Keratinocyte (primary cell): ENCODE measurements around the gene FLII. TPM values are rescaled to one million over a fixed set of nuclear protein-coding genes. Genes with fewer than 3 reads are reported as not detected.
A peak's percentile ranks its signal among the peaks of the same experiment; 100 is the strongest.

Experiments used
- DNase-seq: peaks from one replicate; pipeline ENCODE4 v3.0.0-alpha.2; 2011; ENCODE audit warnings: low read depth, missing footprints, low spot score
- FAIRE-seq: peaks from 2 replicates; lab custom pipeline; 2011; peaks lifted over from hg19 to GRCh38; lab: Jason Lieb, UNC
- H2AFZ ChIP-seq: 2 replicates; pipeline ENCODE4 v1.6.0; 2012; ENCODE audit warnings: low read length, control low read depth, inconsistent platforms; ENCODE audit not compliant: control insufficient read depth
- H3K27ac ChIP-seq: 2 replicates; pipeline ENCODE4 v1.5.1; 2011; ENCODE audit warnings: low read length; ENCODE audit not compliant: control insufficient read depth, insufficient read depth
- H3K27me3 ChIP-seq: 3 replicates; pipeline ENCODE4 v1.6.0; 2011; ENCODE audit warnings: low read length; ENCODE audit not compliant: control insufficient read depth, insufficient read depth; ENCODE audit errors: extremely low read depth
- H3K36me3 ChIP-seq, 2 experiments: 2 replicates in 1 of 2; 3 replicates in 1 of 2; pipeline ENCODE4 v1.5.1; 2011; ENCODE audit warnings: low read length in 2 of 2, mild to moderate bottlenecking in 1 of 2; ENCODE audit not compliant: control insufficient read depth in 2 of 2, insufficient read depth in 2 of 2; ENCODE audit errors: extremely low read depth in 1 of 2
- H3K4me1 ChIP-seq: 3 replicates; pipeline ENCODE4 v1.5.1; 2011; ENCODE audit warnings: low read length; ENCODE audit not compliant: control insufficient read depth, insufficient read depth; ENCODE audit errors: extremely low read depth
- H3K4me2 ChIP-seq: 3 replicates; pipeline ENCODE4 v1.6.0; 2011; ENCODE audit warnings: low read depth, low read length; ENCODE audit not compliant: control insufficient read depth, insufficient read depth; ENCODE audit errors: extremely low read depth
- H3K4me3 ChIP-seq, 3 experiments: fragments of 200-600 bp in 1 of 3; sonication (generic) in 1 of 3; 2 replicates in 2 of 3; 3 replicates in 1 of 3; pipeline ENCODE4 v1.5.1; 2011 to 2016; ENCODE audit warnings: low read length in 3 of 3, mild to moderate bottlenecking in 3 of 3, control low read depth in 2 of 3, inconsistent platforms in 1 of 3, low read depth in 1 of 3, mixed read lengths in 1 of 3, mixed run types in 1 of 3, moderate library complexity in 1 of 3; ENCODE audit not compliant: control insufficient read depth in 2 of 3, insufficient read depth in 2 of 3; ENCODE audit errors: extremely low read depth in 1 of 3
- H3K79me2 ChIP-seq: 2 replicates; pipeline ENCODE4 v1.6.0; 2012; ENCODE audit warnings: low read length; ENCODE audit not compliant: control insufficient read depth, insufficient read depth
- H3K9ac ChIP-seq: 3 replicates; pipeline ENCODE4 v1.6.0; 2011; ENCODE audit warnings: low read length; ENCODE audit not compliant: control insufficient read depth, insufficient read depth; ENCODE audit errors: extremely low read depth
- H3K9me1 ChIP-seq: 3 replicates; pipeline ENCODE4 v1.6.0; 2011; ENCODE audit warnings: low read length; ENCODE audit not compliant: control insufficient read depth, insufficient read depth; ENCODE audit errors: extremely low read depth
- H3K9me3 ChIP-seq: 2 replicates; pipeline ENCODE4 v1.5.1; 2012; ENCODE audit warnings: low read depth, low read length; ENCODE audit not compliant: control insufficient read depth
- H4K20me1 ChIP-seq: 3 replicates; pipeline ENCODE4 v1.6.0; 2011; ENCODE audit warnings: low read length; ENCODE audit not compliant: control insufficient read depth, insufficient read depth; ENCODE audit errors: extremely low read depth
- EZH2 ChIP-seq: IDR thresholded peaks from one replicate; pipeline ENCODE4 v1.6.1; 2012; ENCODE audit warnings: inconsistent platforms, mild to moderate bottlenecking, low read length, moderate library complexity
- dilution Hi-C: fragments of 300-500 bp; cut with MboI; formaldehyde crosslinking; loops from one replicate; pipeline ENCODE4 v1.7.0; 2020; ENCODE audit warnings: low sequenced_read_pairs; ENCODE audit not compliant: extremely low pct_ligation_motif_present
- polyA plus RNA-seq, 5 experiments: library from polyadenylated mRNA; depleted of rRNA in 3 of 5; stranded (reverse) in 3 of 5; stranded (forward) in 1 of 5; unstranded in 1 of 5; fragments of >200 nt; gene quantifications; 1 replicate in 1 of 5; 2 replicates in 3 of 5; 3 replicates in 1 of 5; pipeline versions ENCODE4 v1.2.1 to v1.2.3, GENCODE V29; 2011 to 2012; ENCODE audit warnings: missing spikeins in 2 of 5, low read depth in 1 of 5, low replicate concordance in 1 of 5
- TF ChIP-seq, protein P1 (sequence below), 3 experiments: IDR thresholded peaks in 1 of 3; conservative IDR thresholded peaks in 1 of 3; optimal IDR thresholded peaks in 1 of 3; 2 replicates in 2 of 3; 3 replicates in 1 of 3; pipeline versions ENCODE3 to v1.5.1; 2011; ENCODE audit warnings: low read length in 3 of 3, mild to moderate bottlenecking in 3 of 3, moderate library complexity in 2 of 3, control low read depth in 1 of 3, inconsistent platforms in 1 of 3; ENCODE audit not compliant: insufficient read depth in 2 of 3; ENCODE audit errors: extremely low read depth in 1 of 3

Gene FLII
- polyA plus RNA-seq, 1 donor (not counting 4 experiments of a cell fraction or from before 2014, with no cell fraction given): 376 TPM

DNA sequence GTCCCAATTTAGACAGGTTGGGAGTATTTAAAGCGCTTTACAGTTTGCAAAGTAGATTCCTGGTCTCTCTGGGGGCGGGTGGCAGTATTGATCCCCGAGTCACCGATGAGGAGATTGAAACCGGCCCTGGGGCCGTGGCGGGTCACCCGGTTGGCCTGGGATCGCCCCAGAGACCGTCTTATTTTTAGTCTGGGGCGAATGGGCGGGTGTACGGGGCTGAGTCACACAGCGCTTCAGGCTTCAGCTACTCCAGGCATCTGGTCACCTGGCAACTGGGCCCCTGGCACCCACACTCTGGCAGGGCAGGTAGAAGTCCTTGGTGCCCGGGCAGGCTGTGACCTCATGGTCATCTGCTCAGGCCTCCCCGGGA, 2.6 kb upstream of the FLII start:
- no peak for TF ChIP-seq EZH2
- TF ChIP-seq, protein P1, sequence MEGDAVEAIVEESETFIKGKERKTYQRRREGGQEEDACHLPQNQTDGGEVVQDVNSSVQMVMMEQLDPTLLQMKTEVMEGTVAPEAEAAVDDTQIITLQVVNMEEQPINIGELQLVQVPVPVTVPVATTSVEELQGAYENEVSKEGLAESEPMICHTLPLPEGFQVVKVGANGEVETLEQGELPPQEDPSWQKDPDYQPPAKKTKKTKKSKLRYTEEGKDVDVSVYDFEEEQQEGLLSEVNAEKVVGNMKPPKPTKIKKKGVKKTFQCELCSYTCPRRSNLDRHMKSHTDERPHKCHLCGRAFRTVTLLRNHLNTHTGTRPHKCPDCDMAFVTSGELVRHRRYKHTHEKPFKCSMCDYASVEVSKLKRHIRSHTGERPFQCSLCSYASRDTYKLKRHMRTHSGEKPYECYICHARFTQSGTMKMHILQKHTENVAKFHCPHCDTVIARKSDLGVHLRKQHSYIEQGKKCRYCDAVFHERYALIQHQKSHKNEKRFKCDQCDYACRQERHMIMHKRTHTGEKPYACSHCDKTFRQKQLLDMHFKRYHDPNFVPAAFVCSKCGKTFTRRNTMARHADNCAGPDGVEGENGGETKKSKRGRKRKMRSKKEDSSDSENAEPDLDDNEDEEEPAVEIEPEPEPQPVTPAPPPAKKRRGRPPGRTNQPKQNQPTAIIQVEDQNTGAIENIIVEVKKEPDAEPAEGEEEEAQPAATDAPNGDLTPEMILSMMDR (optimal IDR thresholded peaks at IDR 0.05 in 1 of 3, IDR thresholded peaks at IDR 0.05 in 1 of 3, conservative IDR thresholded peaks at IDR 0.05 in 1 of 3; ENCODE audit: extremely low read depth in 1 of 3, insufficient read depth in 2 of 3, low read length in 3 of 3): no peak
- FAIRE-seq (peak; percentile 67), DNase-seq (no peak)
- Histone ChIP-seq H3K27ac (peak overlapping the region; percentile 92), H3K9me1 (peaks cover 7% of the 10 kb centered on the region), H3K9me3 (no peaks in the 10 kb centered on the region), H3K4me1 (peaks cover 32% of the 10 kb centered on the region), H3K9ac (peak overlapping the region; percentile 93), H4K20me1 (peaks cover 6% of the 10 kb centered on the region), H3K4me3 (peak overlapping the region; percentile 75 to 97 (median 90)), H3K36me3 (peaks cover 17 to 25% of the 10 kb centered on the region in 2 experiments), H2AFZ (peak overlapping the region; percentile 88), H3K79me2 (peaks cover 38% of the 10 kb centered on the region), H3K27me3 (no peaks in the 10 kb centered on the region), H3K4me2 (peak overlapping the region; percentile 99)
- dilution Hi-C loops: no loop called here

DNA sequence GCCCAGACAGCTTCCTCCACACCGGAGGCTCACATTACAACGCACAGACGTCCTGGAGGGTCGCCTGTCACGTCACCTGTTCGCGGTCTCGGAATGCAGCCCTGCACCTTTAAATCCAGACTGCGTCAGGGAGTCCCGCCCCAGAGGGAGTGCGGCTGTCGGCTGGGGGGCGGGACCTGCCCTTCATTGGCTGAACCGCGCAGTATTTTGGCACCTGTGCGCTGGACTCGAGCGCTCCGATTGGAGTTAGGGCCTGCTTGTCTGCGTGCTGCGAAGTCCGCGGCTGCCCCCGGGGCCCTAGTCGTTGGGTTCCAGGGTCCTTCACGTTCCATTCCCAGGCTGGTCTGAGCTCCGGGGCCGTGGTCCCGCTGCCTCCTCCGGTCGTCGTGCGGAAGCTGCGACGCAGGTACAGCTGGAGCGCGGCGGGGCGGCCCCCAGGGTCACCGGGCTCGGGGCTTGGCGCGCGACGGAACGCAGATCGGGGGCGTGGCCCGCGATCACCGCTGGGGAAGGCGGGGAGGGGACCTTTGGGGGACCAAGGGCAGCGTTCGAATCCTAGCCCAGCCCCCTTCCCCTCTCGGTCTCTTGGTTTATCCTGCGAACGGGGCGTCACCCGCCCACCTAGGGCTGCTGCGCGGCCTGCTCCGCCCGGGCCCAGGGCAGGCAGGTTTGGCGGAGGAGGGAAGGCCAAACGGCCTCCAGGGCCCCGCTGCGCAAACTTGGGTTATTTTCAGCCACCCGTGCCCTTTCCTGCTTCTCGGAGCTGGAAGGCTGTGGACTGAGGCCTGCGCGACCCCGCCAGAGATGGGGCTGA, 2.0 kb upstream of the FLII start, which contains the start of gene MIEF2:
Gene MIEF2, plus strand, starts transcription at position 331 of the 814 bp plus-strand sequence. CDS start 2,059 bp downstream, outside the sequence.
- H3K27me3 ChIP-seq: no peaks in the 10 kb centered on the region
- TF ChIP-seq, protein P1 (optimal IDR thresholded peaks at IDR 0.05 in 1 of 3, IDR thresholded peaks at IDR 0.05 in 1 of 3, conservative IDR thresholded peaks at IDR 0.05 in 1 of 3; ENCODE audit: extremely low read depth in 1 of 3, insufficient read depth in 2 of 3, low read length in 3 of 3): no peak
- no peak for TF ChIP-seq EZH2
- FAIRE-seq (peak; percentile 26), DNase-seq (peak; percentile 73)
- peak within 1 kb of the TSS; percentile 93 for H3K9ac ChIP-seq
- peak within 1 kb of the TSS; percentile 75 to 97 (median 90) for H3K4me3 ChIP-seq
- H4K20me1 ChIP-seq: peaks cover 12% of the 10 kb centered on the region
- H2AFZ ChIP-seq: peak within 1 kb of the TSS; percentile 88
- no peaks in the 10 kb centered on the region for H3K9me3 ChIP-seq
- H3K36me3 ChIP-seq: peaks cover 22 to 30% of the 10 kb centered on the region in 2 experiments
- dilution Hi-C loops: no loop called here
- H3K9me1 ChIP-seq: peaks cover 7% of the 10 kb centered on the region
- H3K4me1 ChIP-seq: peaks cover 33% of the 10 kb centered on the region
- H3K4me2 ChIP-seq: peak within 1 kb of the TSS; percentile 99
- peak within 1 kb of the TSS; percentile 92 for H3K27ac ChIP-seq
- peaks cover 44% of the 10 kb centered on the region for H3K79me2 ChIP-seq
